ENCODE measurements around the gene FGF2.

The FGF2 gene

GRCh38 chr4:122857160-122857559, 30.5 kb downstream of the FGF2 start:
- Histone ChIP-seq H3K36me3 (ENCODE audit: insufficient read depth) (no peaks in the 10 kb centered on the region), H3K27me3 (ENCODE audit: insufficient read depth, low read depth) (no peaks in the 10 kb centered on the region), H3K4me1 (ENCODE audit: low read depth, poor library complexity, severe bottlenecking) (peaks cover 2% of the 10 kb centered on the region), H3K27ac (no peak overlapping the region), H4K20me1 (ENCODE audit: insufficient read depth) (no peaks in the 10 kb centered on the region), H2AFZ (ENCODE audit: low read depth) (no peak overlapping the region), H3K9ac (no peak overlapping the region), H3K4me3 (IDR thresholded peaks at IDR 0.05; ENCODE audit: insufficient read depth, low read depth, low read length) (no peak overlapping the region), H3K79me2 (ENCODE audit: insufficient read depth, low read depth) (0 out of 2 replicates have a peak, but pooled peaks cover 3% of the 10 kb centered on the region), H3K4me2 (no peak overlapping the region)
- TF ChIP-seq, protein P1, sequence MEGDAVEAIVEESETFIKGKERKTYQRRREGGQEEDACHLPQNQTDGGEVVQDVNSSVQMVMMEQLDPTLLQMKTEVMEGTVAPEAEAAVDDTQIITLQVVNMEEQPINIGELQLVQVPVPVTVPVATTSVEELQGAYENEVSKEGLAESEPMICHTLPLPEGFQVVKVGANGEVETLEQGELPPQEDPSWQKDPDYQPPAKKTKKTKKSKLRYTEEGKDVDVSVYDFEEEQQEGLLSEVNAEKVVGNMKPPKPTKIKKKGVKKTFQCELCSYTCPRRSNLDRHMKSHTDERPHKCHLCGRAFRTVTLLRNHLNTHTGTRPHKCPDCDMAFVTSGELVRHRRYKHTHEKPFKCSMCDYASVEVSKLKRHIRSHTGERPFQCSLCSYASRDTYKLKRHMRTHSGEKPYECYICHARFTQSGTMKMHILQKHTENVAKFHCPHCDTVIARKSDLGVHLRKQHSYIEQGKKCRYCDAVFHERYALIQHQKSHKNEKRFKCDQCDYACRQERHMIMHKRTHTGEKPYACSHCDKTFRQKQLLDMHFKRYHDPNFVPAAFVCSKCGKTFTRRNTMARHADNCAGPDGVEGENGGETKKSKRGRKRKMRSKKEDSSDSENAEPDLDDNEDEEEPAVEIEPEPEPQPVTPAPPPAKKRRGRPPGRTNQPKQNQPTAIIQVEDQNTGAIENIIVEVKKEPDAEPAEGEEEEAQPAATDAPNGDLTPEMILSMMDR (conservative IDR thresholded peaks at IDR 0.05; ENCODE audit: low read depth, low read length): no peak

- H2AFZ ChIP-seq (ENCODE audit: low read depth): no peak overlapping the region
- no peak overlapping the region for H3K27ac ChIP-seq
- TF ChIP-seq, protein P1 (conservative IDR thresholded peaks at IDR 0.05; ENCODE audit: low read depth, low read length): no peak
- 0 out of 2 replicates have a peak, but pooled peaks cover 3% of the 10 kb centered on the region for H3K79me2 ChIP-seq (ENCODE audit: insufficient read depth, low read depth)
- no peaks in the 10 kb centered on the region for H4K20me1 ChIP-seq (ENCODE audit: insufficient read depth)
- no peak overlapping the region for H3K4me2 ChIP-seq
- peaks cover 2% of the 10 kb centered on the region for H3K4me1 ChIP-seq (ENCODE audit: low read depth, poor library complexity, severe bottlenecking)
- H3K36me3 ChIP-seq (ENCODE audit: insufficient read depth): no peaks in the 10 kb centered on the region
- H3K27me3 ChIP-seq (ENCODE audit: insufficient read depth, low read depth): no peaks in the 10 kb centered on the region
- H3K4me3 ChIP-seq (IDR thresholded peaks at IDR 0.05; ENCODE audit: insufficient read depth, low read depth, low read length): no peak overlapping the region
- no peak overlapping the region for H3K9ac ChIP-seq
These were observed 32.1 kb downstream of the FGF2 start for GRCh38 chr4:122858705-122859104.

GRCh38 chr4:122861172-122861943, 34.7 kb downstream of the FGF2 start:
- H3K4me2 ChIP-seq: no peak overlapping the region
- H3K79me2 ChIP-seq (ENCODE audit: insufficient read depth, low read depth): 0 out of 2 replicates have a peak, but pooled peaks cover 8% of the 10 kb centered on the region
- no peak overlapping the region for H3K27ac ChIP-seq
- no peak overlapping the region for H2AFZ ChIP-seq (ENCODE audit: low read depth)
- H3K4me1 ChIP-seq (ENCODE audit: low read depth, poor library complexity, severe bottlenecking): no peaks in the 10 kb centered on the region
- no peaks in the 10 kb centered on the region for H3K36me3 ChIP-seq (ENCODE audit: insufficient read depth)
- TF ChIP-seq, protein P1 (conservative IDR thresholded peaks at IDR 0.05; ENCODE audit: low read depth, low read length): no peak
- no peaks in the 10 kb centered on the region for H4K20me1 ChIP-seq (ENCODE audit: insufficient read depth)
- H3K27me3 ChIP-seq (ENCODE audit: insufficient read depth, low read depth): no peaks in the 10 kb centered on the region
- no peak overlapping the region for H3K9ac ChIP-seq
- no peak overlapping the region for H3K4me3 ChIP-seq (IDR thresholded peaks at IDR 0.05; ENCODE audit: insufficient read depth, low read depth, low read length)

DNA sequence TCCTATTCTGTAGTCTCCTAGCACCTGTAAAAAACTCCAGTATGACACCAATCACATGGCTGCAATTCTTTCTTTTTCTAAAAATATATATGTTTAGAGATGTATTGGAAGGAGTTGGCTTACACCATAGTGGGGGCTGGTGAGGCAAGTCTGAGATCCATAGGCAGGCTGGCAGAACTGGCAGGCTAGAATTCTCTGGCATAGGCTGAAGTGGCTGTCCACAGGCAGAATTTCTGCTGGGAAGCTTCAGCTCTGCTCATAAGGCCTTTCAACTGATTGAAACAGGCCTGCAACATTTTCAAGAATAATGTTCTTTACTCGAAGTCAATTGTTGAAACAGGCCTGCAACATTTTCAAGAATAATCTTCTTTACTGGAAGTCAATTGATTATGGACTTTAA, 37.0 kb downstream of the FGF2 start:
- Histone ChIP-seq H3K4me3 (IDR thresholded peaks at IDR 0.05; ENCODE audit: insufficient read depth, low read depth, low read length) (no peak overlapping the region), H3K4me2 (no peak overlapping the region), H3K36me3 (ENCODE audit: insufficient read depth) (no peaks in the 10 kb centered on the region), H3K79me2 (ENCODE audit: insufficient read depth, low read depth) (peaks cover 8% of the 10 kb centered on the region; the same call in 1 of the 2 replicates), H3K4me1 (ENCODE audit: low read depth, poor library complexity, severe bottlenecking) (no peaks in the 10 kb centered on the region), H3K27me3 (ENCODE audit: insufficient read depth, low read depth) (no peaks in the 10 kb centered on the region), H3K27ac (no peak overlapping the region), H3K9ac (no peak overlapping the region), H4K20me1 (ENCODE audit: insufficient read depth) (no peaks in the 10 kb centered on the region), H2AFZ (ENCODE audit: low read depth) (no peak overlapping the region)
- TF ChIP-seq, protein P1 (conservative IDR thresholded peaks at IDR 0.05; ENCODE audit: low read depth, low read length): no peak
